CD1c-positive myeloid dendritic cell (primary cell): ENCODE data around the gene PCDH15.
"Not testable (repeated sequence)": the region's sequence is repeated elsewhere in the genome, so short reads cannot be mapped to it uniquely, and the experiment has no call there.

Experiments used
- DNase-seq: peaks from one replicate; pipeline ENCODE4 v3.0.0-alpha.2; 2016; ENCODE audit errors: extremely low spot score

PCDH15 gene

DNA sequence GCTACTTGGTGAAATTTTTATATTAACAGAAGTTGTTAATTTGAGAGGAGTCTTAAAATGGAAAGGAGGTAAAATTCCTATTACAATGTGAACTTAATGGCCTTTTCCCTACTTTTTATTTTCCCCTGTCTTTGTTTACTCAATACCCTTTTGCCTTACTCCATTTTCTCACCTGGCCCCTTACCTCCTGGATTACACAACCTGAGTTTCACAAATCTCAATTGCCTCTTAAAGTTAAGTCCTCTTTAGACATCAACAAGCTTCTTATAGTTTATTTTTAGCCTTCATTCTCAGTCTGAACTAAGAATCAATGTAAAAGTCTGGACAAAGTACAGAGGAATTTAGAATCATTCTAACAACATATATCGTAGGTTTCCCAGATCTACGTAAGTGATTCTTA, 247.0 kb downstream of the PCDH15 start:
- no peak for DNase-seq

- DNase-seq = no peak
These were observed 251.0 kb downstream of the PCDH15 start for GRCh38 chr10:54550016-54550415.

DNA sequence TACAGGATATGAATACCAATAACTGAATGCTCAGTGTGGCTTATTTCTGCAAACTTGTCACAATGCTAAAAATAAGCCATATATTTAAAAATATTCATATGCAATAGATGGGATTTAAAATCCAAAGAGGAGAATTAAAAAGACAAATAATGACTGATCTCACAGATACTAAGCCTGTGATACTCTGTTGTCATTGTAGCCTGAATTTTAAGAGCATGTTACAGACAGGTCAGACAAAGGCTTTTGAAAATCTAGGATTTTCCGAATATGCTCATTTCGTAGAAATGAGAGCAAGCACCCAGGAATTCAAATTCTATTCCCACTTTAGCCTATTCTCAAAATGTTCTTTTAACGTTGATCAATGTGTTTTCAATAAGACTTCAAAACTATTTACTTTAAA, 269.7 kb downstream of the PCDH15 start:
- no peak for DNase-seq

- no peak for DNase-seq
These were observed 270.7 kb downstream of the PCDH15 start for GRCh38 chr10:54530299-54530698.

GRCh38 chr10:54525816-54526215, 275.2 kb downstream of the PCDH15 start:
- no peak for DNase-seq

GRCh38 chr10:54515244-54515643, 285.8 kb downstream of the PCDH15 start:
- DNase-seq = not testable (repeated sequence)

- DNase-seq = no peak
These were observed 297.2 kb downstream of the PCDH15 start for GRCh38 chr10:54503863-54504262.

- DNase-seq = no peak
These were observed 299.1 kb downstream of the PCDH15 start for GRCh38 chr10:54501929-54502328.

- DNase-seq = no peak
These were observed 304.2 kb downstream of the PCDH15 start for GRCh38 chr10:54496852-54497251.

- no peak for DNase-seq
These were observed 313.3 kb downstream of the PCDH15 start for GRCh38 chr10:54487743-54488142.

DNA sequence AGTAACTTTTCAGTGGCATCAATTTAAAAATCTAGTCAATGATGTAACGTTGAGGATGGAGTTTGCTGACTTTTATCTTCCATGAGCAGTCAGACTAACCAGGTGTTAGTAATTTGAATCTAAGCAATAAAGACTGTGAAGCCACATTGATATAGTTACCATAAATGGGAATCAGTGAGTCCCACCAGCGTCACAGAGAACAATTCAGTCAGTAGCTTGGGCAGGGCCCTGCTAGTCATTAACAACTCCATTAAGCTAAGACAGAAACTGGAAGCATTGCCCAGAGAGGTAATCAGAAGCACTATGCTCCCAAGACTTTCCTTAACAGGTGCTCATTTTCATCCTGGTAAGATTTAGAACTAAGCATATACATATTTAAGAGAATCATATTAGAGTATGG, 315.1 kb downstream of the PCDH15 start:
- DNase-seq = no peak

DNA sequence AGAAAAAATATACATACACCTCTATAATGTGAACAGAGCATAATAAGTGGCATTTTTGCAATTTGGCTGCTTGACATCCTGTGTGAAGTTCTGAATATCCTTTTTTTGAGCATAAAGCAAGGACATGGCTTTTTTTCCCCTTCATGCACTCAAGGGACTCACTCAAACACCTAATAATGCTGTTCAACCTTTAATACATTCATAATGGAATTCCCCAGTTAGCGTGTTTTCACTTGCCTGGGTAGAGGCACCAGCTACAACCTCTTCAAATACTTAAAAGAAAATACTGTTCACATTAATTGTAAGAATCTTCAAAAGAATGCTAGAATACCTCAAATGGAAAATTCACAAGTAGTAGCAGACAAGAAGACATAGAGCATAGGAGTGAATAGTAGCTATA, 316.8 kb downstream of the PCDH15 start:
- no peak for DNase-seq

GRCh38 chr10:54478601-54479000, 322.4 kb downstream of the PCDH15 start:
- no peak for DNase-seq

GRCh38 chr10:54477738-54478137, 323.3 kb downstream of the PCDH15 start:
- DNase-seq = no peak

- no peak for DNase-seq
These were observed 330.8 kb downstream of the PCDH15 start for GRCh38 chr10:54470324-54470631.

- DNase-seq = no peak
These were observed 331.3 kb downstream of the PCDH15 start for GRCh38 chr10:54469587-54470323.

DNA sequence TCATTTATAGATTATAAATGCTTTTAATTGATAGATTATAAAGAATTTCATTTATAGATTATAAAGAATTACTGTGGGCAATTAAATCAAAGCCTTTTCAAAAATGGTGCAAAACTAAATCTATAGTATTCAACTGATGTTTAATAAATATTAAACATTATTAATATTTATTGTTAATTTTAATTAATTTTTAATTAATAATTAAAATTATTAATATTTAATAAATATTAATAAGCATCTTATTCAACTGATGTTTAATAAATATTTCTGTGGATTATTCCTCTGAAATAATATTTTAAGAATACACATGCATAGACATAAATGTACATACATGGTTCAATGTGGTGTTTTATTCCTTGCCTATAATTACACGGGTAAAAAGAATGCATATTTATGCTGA, 346.8 kb downstream of the PCDH15 start:
- no peak for DNase-seq

GRCh38 chr10:54449056-54449455, 352.0 kb downstream of the PCDH15 start:
- no peak for DNase-seq

DNA sequence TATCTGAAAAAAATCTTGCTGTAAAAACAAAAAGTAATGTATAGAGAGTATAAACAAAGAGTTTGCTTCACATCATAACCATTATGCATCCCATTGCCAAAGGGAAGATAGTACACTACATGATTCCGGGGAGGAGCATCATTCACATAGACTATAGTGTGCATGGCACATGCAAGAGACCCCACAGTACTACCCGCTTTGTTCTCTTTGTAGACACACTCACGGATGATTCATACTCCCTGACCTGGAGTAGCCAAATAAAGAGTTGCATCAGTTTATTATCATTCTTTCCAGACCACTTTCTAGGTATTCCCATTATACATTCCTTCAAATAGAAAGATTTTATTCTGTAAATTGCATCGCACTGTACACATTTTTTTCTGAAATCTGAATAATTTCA, 356.9 kb downstream of the PCDH15 start:
- DNase-seq = no peak

DNA sequence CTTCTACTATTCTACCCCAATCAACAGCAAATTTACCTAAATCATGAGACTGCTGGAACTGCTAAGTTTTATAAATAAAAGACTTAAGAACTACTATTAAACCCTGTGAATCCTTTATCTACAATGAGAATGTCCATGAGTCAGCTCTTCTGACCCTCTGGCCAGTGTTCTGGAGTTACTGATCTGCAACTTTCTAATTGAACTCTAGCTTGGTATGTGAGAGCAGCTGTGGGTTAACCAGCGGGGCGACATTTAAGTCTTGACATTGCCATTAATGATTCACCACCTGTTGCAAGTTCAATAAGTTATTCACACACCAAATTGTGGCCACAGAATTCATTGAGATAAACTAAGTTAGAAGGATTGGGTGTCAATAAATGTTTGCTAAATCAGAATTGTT, 359.8 kb downstream of the PCDH15 start:
- no peak for DNase-seq

DNA sequence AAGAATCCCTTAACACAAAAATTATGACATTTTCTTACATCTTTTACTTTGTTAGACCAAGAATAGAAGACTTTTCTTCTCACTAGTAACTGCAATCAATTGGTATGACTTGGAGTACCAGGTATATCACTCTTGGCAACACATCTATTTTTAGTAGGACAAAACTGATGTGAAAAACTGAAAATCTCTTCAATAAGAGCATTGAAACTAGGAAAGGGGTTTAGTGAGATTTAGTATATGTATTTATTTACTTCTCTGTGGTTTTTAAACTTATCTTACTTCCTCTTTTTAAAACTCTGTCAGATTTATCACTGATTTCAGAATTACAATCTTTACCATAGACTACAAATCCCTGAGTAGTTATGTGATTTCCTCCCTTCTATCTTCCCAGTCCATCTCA, 366.2 kb downstream of the PCDH15 start:
- DNase-seq = no peak

- no peak for DNase-seq
These were observed 385.5 kb downstream of the PCDH15 start for GRCh38 chr10:54415483-54415882.

DNA sequence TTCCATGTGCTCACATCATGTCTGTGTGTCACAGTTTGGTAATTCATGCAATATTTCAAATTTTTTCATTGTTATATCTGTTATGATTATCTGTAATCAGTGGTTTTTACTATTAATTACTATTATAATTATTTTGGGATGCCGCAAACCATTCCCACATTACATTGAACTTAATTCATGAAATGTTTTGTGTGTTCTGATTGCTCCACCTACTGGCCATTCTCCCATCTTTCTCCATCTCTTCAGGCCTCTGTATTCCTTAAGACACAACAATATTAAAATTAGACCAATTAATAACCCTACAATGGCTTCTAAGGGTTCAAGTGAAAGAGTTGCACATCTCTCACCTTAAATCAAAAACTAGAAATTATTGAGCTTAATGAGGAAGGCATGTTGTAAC, 398.5 kb downstream of the PCDH15 start:
- peak; percentile 6 for DNase-seq

- DNase-seq = no peak
These were observed 405.0 kb downstream of the PCDH15 start for GRCh38 chr10:54396031-54396430.
